HG03469 (cell line): ENCODE data around the gene DIP2C.
"Not testable (repeated sequence)": the region's sequence is repeated elsewhere in the genome, so short reads cannot be mapped to it uniquely, and the experiment has no call there.

ENCODE experiments used
- ATAC-seq: cut with Tn5 transposase; IDR thresholded peaks from one replicate; pipeline ENCODE4 v1.9.1; 2021; ENCODE audit warnings: mild to moderate bottlenecking, moderate library complexity, moderate number of reproducible peaks; ENCODE audit not compliant: unreplicated experiment

Gene DIP2C

DNA sequence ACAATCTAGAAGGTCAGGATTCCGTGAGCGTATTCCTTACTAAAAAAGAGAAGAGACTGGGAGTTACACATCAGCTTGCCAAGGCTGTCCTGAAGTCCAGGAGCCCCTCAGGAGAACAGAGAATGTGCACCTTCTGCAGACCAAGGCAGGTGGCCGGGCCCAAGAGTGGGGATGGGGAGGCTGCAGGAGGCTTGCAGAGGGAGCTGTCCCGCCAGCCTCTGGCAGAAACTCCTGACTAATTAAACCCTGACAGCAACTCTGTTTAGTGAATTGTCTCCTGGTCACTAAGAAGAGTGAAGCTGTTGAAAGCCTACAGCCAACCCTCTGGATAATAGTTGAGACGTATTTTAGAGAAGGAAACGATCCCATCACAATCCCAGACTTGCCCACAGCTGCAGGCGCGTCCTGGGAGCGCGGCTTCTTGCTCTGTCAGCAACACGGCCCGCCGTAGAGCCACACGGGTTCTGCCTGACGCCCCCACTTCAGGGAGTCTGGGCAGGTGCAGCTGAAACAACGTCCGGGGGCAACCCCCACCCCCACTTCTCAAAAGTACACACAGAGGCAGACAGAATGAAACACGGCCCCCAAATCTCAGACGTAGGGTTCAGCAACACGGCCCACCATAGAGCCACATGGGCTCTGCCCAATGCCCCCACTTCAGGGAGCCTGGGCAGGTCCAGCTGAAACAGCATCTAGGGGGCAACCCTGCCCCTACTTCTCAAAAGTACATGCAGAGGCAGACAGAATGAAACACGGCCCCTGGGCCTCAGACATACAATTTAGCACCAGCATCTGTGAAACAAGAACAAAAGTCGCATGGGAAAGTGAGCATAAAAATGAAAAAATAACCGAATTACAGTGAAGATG is 45.2 kb downstream of the DIP2C start:
- ATAC-seq = no peak

DNA sequence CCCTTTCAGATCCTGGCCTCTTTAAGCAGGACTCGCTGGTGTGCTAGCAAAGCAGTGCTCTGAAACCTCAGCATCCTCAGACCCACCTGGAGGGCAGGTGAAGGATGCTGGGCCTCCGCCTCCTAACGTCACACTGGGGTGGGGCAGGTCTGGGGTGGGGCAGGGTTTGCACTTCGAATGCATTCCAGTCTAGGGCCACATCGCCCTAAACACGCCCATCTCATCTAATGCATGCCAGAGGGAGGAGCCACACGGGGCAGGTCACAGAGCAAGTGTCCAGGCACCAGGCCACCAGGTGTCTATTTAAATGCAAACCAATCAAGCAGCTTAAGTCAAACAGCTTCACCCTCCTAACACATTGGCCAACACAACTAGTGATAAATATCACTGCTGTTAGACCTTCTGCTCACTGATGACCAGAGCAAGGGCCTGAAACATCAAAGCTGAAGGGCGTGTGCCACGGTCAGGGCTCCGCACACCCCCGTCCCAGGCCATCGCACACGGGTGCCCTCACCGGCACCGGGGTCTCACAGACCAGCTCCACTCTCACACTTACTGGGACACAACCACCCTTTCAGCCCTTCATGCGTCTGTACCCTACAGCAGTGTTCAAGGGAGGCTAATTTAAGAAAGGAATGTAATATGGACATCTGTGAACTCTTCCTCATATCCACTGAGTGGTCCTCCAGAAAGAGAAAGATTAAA is 47.1 kb downstream of the DIP2C start:
- no peak for ATAC-seq

DNA sequence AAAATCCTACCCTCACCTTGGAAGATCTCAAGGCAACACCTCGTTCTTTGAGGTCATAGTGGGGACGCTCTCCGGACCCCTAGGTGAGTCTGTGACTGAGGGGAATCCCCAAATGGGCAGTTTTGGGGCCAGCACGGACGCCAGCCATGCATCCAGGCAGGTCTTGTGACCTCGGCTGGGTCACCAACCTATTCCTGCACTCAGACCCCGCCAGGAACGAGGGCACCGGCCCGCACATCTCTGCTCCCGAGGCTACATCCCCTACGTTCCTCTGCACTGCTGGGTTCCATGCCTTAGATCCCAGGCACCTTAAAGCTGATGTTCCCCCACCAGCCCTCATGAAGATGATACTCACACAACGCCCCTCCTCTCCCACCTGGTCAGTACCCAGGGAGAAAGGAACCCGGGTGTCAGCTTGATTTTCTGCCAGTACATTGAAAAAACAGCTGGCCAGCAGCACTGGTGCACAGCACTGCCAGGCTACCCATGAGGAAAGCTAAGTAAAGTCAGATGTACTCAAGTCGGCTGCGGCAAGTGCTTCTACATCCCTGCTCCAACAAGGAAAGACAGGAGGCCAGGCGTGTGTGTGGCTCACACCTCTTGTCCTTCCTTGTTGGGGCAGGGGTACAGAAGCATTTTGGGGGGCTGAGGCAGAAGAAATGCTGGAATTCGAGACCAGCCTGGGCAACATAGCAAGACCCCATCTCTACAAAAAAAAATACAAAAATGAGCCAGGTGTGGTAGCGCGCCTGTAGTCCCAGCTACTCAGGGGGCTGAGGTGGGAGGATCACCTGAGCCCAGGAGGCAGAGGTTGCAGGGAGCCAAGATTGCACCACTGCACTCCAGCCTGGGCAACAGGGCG is 48.1 kb downstream of the DIP2C start:
- ATAC-seq = no peak

DNA sequence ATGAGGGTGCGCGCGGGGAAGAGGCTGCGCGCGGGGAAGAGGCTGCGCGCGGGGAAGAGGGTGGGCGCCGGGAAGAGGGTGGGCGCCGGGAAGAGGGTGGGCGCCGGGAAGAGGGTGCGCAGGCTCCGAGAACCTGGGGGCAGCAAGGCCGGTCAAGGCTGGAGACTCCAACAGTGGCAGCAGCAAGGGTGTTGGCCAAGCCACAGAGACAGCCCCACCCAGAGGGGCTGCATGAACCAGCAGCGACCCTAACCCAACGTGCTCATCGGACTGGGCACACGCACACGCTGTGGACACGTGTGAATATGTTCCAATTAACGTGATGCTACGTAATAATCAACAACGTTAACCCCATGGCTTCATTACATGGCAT is 48.8 kb downstream of the DIP2C start:
- ATAC-seq = no peak

DNA sequence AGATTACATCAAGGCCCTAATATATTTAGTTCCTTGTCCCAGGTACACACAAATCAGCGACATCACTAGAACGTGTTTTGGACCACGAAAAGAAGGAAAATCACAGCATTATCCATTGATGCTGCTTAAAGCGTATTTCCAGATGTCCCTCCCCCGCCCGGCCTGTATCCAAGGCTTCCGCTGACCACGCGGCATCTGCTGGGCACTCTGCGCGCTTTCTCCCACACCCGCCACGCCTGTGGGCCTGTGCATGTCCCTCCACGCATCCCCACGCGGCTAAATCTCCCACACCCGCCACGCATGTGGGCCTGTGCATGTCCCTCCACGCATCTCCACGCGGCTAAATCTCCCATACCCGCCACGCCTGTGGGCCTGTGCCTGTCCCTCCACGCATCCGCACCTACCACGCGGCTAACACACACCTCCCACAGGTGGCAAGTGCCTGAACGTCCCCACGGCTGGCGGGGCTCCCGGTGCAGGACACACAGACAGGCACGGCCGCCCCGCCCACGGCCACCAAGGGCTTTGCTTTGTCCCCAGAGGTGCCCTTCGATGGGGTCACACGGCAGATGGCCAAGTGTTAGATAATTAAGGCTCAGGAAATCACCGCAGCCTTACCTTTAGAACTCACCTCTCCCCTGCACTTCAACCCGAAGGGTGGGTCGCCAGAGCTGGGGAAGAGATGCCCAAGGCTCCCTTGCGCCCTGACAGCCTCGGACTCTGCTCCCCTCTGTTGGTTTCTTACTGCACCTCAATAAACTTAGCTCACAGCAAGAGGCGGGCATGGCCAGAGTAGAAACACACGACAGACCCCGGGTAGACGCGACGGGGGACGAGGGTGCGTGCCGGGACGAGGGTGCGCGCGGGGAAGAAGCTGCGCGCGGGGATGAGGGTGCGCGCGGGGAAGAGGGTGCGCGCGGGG is 49.5 kb downstream of the DIP2C start:
- no peak for ATAC-seq

DNA sequence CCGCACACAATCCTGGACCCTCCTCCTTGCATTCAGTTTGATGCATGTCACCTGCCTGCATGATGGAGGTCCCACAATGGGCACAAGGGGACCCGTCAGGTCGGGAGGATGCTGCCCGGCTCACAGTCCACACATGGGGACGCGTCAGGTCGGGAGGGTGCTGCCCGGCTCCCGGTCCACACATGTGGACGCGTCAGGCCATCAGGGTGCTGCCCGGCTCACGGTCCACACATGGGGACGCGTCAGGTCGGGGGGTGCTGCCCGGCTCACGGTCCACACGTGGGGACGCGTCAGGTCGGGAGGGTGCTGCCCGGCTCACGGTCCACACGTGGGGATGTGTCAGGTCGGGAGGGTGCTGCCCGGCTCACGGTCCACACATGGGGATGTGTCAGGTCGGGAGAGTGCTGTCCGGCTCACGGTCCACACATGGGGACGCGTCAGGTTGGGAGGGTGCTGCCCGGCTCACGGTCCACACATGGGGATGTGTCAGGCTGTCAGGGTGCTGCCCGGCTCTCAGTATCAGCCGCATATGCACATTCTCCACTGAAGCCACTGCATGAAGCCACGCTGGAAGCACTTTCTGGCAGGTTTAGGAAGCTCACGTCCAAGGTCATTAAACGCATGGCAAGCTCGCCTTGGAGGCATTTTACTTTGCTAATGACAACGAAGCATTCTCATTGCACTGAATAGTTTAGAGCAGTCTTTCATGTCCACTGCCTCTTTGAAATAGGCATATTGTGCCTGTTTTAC is 50.3 kb downstream of the DIP2C start:
- ATAC-seq = no peak

DNA sequence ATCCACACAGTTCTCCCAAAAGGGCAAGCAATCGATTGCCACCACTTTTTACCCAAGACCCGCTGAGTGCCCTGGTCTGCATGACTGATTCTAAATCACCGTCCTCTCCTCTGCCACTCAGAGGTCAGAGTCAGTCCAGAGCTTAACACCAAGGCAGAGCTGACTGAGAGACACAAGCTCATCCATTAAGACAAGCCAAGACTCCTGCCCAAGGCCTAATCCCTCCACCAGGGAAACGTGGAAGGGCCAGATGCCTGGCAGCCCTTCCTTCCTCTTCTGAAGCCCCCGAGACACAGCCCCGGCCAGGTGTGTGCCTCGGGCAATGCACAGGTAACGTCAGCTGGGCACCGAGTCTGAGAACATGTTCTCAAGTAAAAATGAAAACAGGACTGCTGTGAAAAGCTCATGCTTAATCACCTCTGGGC is 51.7 kb downstream of the DIP2C start:
- ATAC-seq = no peak

DNA sequence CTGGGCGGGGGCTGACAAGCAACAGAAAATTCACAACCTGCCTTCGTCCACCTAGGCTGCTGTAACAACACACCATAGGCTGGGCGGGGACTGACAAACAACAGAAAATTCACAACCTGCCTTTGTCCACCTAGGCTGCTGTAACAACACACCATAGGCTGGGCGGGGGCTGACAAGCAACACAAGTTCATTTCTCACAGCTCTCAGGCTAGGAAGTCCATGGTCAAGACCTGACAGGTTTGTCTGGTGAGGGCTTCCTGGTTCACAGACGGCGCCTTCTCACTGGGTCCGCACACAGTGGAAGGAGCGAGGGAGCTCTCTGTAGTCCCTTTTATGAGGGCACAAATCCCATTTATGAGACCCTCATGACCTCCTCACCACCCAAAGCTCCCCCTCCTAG is 52.2 kb downstream of the DIP2C start:
- no peak for ATAC-seq

GRCh38 chr10:636769-637168 is 52.7 kb downstream of the DIP2C start:
- ATAC-seq = no peak

GRCh38 chr10:636016-636730 is 53.3 kb downstream of the DIP2C start:
- ATAC-seq = no peak

DNA sequence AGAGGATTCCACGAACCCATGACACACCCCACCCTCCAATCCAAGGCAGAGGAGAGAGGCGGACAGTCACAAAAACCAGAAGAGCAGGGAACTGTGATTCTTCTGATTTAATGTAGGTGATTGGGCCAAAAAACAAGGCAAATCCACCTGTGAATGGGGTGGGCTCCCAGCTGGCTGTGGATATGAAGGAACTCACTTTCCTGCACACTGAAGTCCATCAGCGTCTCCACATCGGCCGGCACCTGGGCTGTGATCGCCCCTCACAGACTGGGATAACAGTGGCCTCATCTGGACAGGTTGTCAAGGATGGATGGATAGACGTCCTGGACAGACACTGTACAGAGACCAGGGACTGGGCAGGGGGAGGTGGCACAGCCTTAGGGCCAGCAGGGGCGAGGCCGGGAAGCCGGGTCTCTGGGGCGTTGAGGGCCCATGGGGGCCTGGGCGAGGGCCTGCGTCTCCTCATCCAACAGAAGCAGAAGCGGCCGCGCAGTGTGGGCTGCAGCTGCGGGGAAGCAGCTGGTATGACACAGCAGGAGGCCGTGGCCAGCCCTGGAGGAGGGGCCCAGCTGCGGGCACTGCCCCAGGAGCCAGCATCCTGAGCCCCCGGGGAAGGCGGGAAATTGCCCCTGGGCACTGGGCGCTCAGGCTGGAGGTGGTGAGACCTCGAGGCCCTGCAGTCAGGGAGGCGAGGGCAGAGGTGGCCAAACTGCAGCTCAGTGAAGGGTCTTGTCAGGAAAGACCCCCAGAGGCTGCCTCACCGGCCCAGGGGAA is 54.2 kb downstream of the DIP2C start:
- ATAC-seq = no peak

GRCh38 chr10:634256-634655 is 55.2 kb downstream of the DIP2C start:
- ATAC-seq = no peak

- no peak for ATAC-seq
Observed at GRCh38 chr10:633279-634245, 55.9 kb downstream of the DIP2C start.

- ATAC-seq = not testable (repeated sequence)
Observed at GRCh38 chr10:632807-633177, 56.7 kb downstream of the DIP2C start.

GRCh38 chr10:632155-632806 is 57.2 kb downstream of the DIP2C start:
- ATAC-seq = not testable (repeated sequence)

DNA sequence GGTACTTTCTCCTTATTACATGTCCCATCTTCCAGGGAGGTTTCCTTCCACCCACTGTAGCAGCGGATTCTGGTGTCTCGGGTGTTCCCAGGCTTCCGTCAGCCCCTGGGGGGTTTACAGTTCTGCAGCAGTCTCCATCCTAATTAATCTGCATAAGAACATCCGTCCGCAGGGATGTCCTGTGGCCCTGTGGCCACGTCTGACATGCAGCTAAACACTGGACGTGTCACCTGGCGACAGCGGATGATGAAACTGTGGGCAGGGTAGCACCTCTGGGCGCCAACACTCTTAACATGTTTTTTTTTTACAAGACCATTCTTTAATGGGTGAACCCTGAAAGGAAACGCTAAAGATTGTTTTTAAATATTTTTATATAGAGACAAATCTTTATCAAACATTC is 58.2 kb downstream of the DIP2C start:
- no peak for ATAC-seq
